ENCODE results near the gene IL7R. TPM values are rescaled to one million over a fixed set of nuclear protein-coding genes. Genes with fewer than 3 reads are reported as not detected.
A peak's percentile ranks its signal among the peaks of the same experiment; 100 is the strongest.

Gene IL7R
- total RNA-seq, 1 experiment from 2014 or later = 0.41 TPM

GRCh38 chr5:35850967-35851680 is 5.6 kb upstream of the IL7R start:
- Histone ChIP-seq H3K27me3 (ENCODE audit: insufficient read depth, low read depth) (no peaks in the 10 kb centered on the region), H3K9me2 (ENCODE audit: insufficient read depth) (no peaks in the 10 kb centered on the region), H3K4me2 (peak overlapping the region; percentile 34), H3K79me2 (ENCODE audit: low read depth) (no peaks in the 10 kb centered on the region), H3K9me3 (ENCODE audit: insufficient read depth, low read depth) (no peaks in the 10 kb centered on the region; the same call in 1 of the 2 replicates), H4K20me1 (ENCODE audit: insufficient read depth) (no peaks in the 10 kb centered on the region), H2AFZ (no peak overlapping the region), H3K4me1 (replicated peaks; ENCODE audit: insufficient read depth) (no peaks in the 10 kb centered on the region; the same call in 1 of the 2 replicates), H3K4me3 (no peak overlapping the region), H3F3A (ENCODE audit: insufficient read depth, low read depth) (no peaks in the 10 kb centered on the region), H3K36me3 (ENCODE audit: low read depth) (no peaks in the 10 kb centered on the region), H3K27ac (no peak overlapping the region)
- CTCF ChIA-PET = no interaction called here
- POLR2A ChIA-PET (ENCODE audit: unreplicated experiment) = no interaction called here
- no TSS peak for BruUV-seq (replicated peaks)
- TF ChIP-seq EZH2 (IDR thresholded peaks at IDR 0.05; ENCODE audit: low read depth) (no peak), CTCF (conservative IDR thresholded peaks at IDR 0.05) (no peak)
- DNase-seq = peak in 1 of 2 experiments; percentile 16
- intact Hi-C loops (cut with micrococcal nuclease; ENCODE audit: unreplicated experiment) = no loop called here

GRCh38 chr5:35852084-35852734 is 4.5 kb upstream of the IL7R start:
- intact Hi-C loops (cut with micrococcal nuclease; ENCODE audit: unreplicated experiment) = no loop called here
- Histone ChIP-seq H3K4me1 (replicated peaks; ENCODE audit: insufficient read depth) (peaks cover 8% of the 10 kb centered on the region), H3K4me3 (no peak overlapping the region), H3F3A (ENCODE audit: insufficient read depth, low read depth) (no peaks in the 10 kb centered on the region), H3K27ac (no peak overlapping the region), H3K36me3 (ENCODE audit: low read depth) (no peaks in the 10 kb centered on the region), H4K20me1 (ENCODE audit: insufficient read depth) (no peaks in the 10 kb centered on the region), H3K4me2 (no peak overlapping the region), H2AFZ (no peak overlapping the region), H3K27me3 (ENCODE audit: insufficient read depth, low read depth) (no peaks in the 10 kb centered on the region), H3K79me2 (ENCODE audit: low read depth) (no peaks in the 10 kb centered on the region), H3K9me3 (ENCODE audit: insufficient read depth, low read depth) (no peaks in the 10 kb centered on the region), H3K9me2 (ENCODE audit: insufficient read depth) (no peaks in the 10 kb centered on the region)
- BruUV-seq (replicated peaks) = no TSS peak
- ChIA-PET POLR2A (ENCODE audit: unreplicated experiment) (no interaction called here), CTCF (interaction anchor here (0.6 kb wide), 1 partner anchor 74 kb away, joined by 3 read pairs; no protein-coding TSS in a partner anchor)
- DNase-seq = peak in 1 of 2 experiments; percentile 17
- TF ChIP-seq EZH2 (IDR thresholded peaks at IDR 0.05; ENCODE audit: low read depth) (no peak), CTCF (conservative IDR thresholded peaks at IDR 0.05) (no peak)

- CTCF ChIA-PET = no interaction called here
- Histone ChIP-seq H2AFZ (no peak overlapping the region), H4K20me1 (ENCODE audit: insufficient read depth) (no peaks in the 10 kb centered on the region), H3F3A (ENCODE audit: insufficient read depth, low read depth) (no peaks in the 10 kb centered on the region), H3K79me2 (ENCODE audit: low read depth) (no peaks in the 10 kb centered on the region), H3K27me3 (ENCODE audit: insufficient read depth, low read depth) (no peaks in the 10 kb centered on the region), H3K9me2 (ENCODE audit: insufficient read depth) (no peaks in the 10 kb centered on the region), H3K4me1 (replicated peaks; ENCODE audit: insufficient read depth) (peaks cover 13% of the 10 kb centered on the region), H3K4me2 (no peak overlapping the region), H3K9me3 (ENCODE audit: insufficient read depth, low read depth) (no peaks in the 10 kb centered on the region), H3K36me3 (ENCODE audit: low read depth) (no peaks in the 10 kb centered on the region), H3K4me3 (no peak overlapping the region), H3K27ac (no peak overlapping the region)
- intact Hi-C loops (cut with micrococcal nuclease; ENCODE audit: unreplicated experiment) = no loop called here
- TF ChIP-seq EZH2 (IDR thresholded peaks at IDR 0.05; ENCODE audit: low read depth) (no peak), CTCF (conservative IDR thresholded peaks at IDR 0.05) (no peak)
- POLR2A ChIA-PET (ENCODE audit: unreplicated experiment) = no interaction called here
- BruUV-seq (replicated peaks) = no TSS peak
- DNase-seq = no peak
Observed at GRCh38 chr5:35852773-35853172, 3.9 kb upstream of the IL7R start.

Measured in PC-9 (cell line).